ENCODE data around the gene CEP104.
"Not testable (repeated sequence)": the region's sequence is repeated elsewhere in the genome, so short reads cannot be mapped to it uniquely, and the experiment has no call there.

Gene CEP104

GRCh38 chr1:3821447-3821846, 35.6 kb downstream of the CEP104 start:
- no peak for DNase-seq

GRCh38 chr1:3821004-3821403, 36.0 kb downstream of the CEP104 start:
- no peak for DNase-seq

- DNase-seq, result no peak
Observed at GRCh38 chr1:3820316-3820715, 36.7 kb downstream of the CEP104 start.

GRCh38 chr1:3819771-3820200, 37.2 kb downstream of the CEP104 start:
- no peak for DNase-seq

- DNase-seq, result no peak
Observed at GRCh38 chr1:3817821-3818597, 39.0 kb downstream of the CEP104 start.

- no peak for DNase-seq
Observed at GRCh38 chr1:3817138-3817740, 39.8 kb downstream of the CEP104 start.

GRCh38 chr1:3816331-3817137, 40.5 kb downstream of the CEP104 start:
- DNase-seq, result no peak

- no peak for DNase-seq
Observed at GRCh38 chr1:3814771-3815561, 42.0 kb downstream of the CEP104 start.

GRCh38 chr1:3814065-3814464, 42.9 kb downstream of the CEP104 start:
- no peak for DNase-seq

- DNase-seq, result no peak
Observed at GRCh38 chr1:3811595-3811911, 45.5 kb downstream of the CEP104 start.

- DNase-seq, result not testable (repeated sequence)
Observed at GRCh38 chr1:3810149-3810761, 46.8 kb downstream of the CEP104 start.

- DNase-seq, result no peak
Observed at GRCh38 chr1:3809680-3810079, 47.3 kb downstream of the CEP104 start.

GRCh38 chr1:3807769-3808168, 49.2 kb downstream of the CEP104 start:
- DNase-seq, result no peak

GRCh38 chr1:3805038-3805437, 52.0 kb downstream of the CEP104 start:
- DNase-seq, result no peak

- DNase-seq, result not testable (repeated sequence)
Observed at GRCh38 chr1:3804627-3804944, 52.4 kb downstream of the CEP104 start.

- no peak for DNase-seq
Observed at GRCh38 chr1:3803905-3804626, 52.9 kb downstream of the CEP104 start.

GRCh38 chr1:3800795-3801194, 56.2 kb downstream of the CEP104 start:
- not testable (repeated sequence) for DNase-seq

GRCh38 chr1:3799976-3800685, 56.9 kb downstream of the CEP104 start:
- DNase-seq, result no peak

GRCh38 chr1:3796215-3797061, 60.6 kb downstream of the CEP104 start, which contains the start of gene LRRC47:
Gene LRRC47, minus strand, starts transcription at chr1:3796498. Its CDS starts 22 bp downstream, at chr1:3796476.
- DNase-seq, result peak; percentile 96

All from islet precursor cell (in vitro differentiated cells).